Activated gamma-delta T cell treated with Interleukin-2 at 50 U/mL for 16 hours (primary cell): ENCODE results near the gene TMC3.
"Not testable (repeated sequence)": the region's sequence is repeated elsewhere in the genome, so short reads cannot be mapped to it uniquely, and the experiment has no call there.

ENCODE experiments used
- DNase-seq: peaks from one replicate; pipeline ENCODE4 v3.0.0-alpha.2; 2020

Gene TMC3

DNA sequence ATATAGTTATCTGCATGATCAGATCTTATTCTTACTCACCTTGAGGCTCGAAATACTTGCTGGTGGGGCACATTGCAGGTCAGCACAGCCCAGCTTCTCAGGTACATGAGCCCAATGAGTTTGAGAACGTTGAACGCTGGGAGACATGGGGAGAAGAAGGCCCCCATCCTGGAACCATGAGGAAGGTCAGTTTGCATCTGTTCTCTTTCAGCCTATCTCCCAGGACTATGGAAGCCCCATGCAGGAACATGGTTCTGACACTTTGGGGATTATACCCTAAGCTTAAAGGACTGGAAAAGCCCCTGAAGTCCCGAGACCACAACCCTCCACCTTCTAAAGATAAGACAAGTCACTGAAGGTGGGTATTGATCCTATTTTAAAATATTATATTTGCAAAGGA, 32.7 kb downstream of the TMC3 start:
- no peak for DNase-seq

- no peak for DNase-seq
Observed at GRCh38 chr15:81339851-81340250, 34.2 kb downstream of the TMC3 start.

GRCh38 chr15:81339321-81339720, 34.7 kb downstream of the TMC3 start:
- no peak for DNase-seq

DNA sequence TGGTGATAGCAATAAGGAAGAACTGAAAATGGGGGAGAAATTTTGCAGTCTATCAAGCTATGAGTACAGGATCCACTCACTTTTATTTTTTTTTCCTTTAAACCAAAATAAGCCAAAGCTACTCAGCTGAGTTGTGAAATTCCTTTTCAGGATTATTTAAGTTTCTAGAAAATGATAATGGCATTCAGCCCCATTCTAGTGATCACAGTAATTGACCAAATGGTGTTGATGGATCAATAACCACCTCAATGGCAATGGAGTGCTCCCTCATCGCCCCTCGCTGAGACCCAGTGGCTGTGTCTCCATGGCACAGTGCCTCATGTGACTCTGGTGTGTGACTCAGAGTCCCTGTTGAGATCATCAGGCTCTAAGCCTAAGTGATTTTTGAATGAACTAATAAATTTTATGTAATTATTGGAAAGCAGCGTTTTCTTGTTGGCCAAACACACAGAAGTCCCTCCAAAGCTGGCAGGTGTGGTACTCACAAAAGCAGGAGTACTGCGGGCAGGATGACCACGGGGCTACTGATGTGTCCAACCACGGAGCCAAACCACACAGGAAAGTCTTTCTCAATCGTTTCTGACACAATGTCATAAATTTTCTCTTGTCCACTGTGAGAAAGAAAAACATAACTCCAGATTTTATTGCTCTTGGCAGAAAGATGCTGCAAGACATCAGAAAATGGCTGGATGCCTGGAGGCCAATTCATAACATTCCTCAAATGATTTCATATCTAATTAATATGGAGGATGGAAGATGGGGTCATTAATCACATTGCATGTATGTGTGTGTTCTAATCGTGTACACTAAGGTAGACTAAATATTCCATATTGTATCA, 35.6 kb downstream of the TMC3 start:
- DNase-seq: no peak

DNA sequence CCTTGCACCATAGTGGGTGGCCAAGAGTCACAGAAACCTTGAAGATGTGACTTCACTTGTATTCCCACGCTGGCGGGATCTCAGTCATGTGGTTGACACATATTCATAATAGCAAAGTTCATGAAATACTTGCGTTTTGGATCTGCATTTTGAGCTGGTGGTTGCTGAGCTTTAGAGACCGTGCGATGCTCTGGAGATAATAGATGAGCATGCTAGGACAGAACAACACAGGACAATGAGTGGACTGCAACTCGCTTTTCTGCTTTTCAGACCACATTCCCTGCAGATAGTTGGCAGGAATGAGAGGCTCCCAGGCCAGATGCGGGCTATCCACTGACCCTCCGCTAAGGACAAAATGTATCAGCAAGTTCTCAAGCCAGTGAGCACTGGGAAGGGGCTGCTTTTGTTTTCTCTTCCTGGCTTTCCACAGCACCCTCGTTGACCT, 36.3 kb downstream of the TMC3 start:
- no peak for DNase-seq

GRCh38 chr15:81337241-81337640, 36.8 kb downstream of the TMC3 start:
- DNase-seq: no peak

DNA sequence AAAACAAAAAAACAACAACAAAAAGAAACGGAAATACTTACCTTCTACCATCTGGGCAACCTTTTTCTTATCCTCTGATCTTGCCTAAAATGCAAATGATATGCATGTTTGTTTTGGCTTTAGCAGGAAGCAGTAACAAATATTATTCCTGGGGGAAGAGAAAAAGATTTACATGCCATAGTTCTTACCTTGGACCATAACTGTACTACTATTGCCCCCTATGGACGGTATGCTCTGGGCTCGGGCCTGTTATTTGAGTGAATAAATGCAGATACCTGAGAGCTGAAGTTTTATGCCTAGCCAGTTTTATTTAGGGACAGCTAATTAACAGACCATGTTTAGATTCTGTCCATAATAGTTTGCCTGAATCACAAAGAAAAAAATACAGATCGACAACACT, 37.4 kb downstream of the TMC3 start:
- DNase-seq: peak; percentile 43

DNA sequence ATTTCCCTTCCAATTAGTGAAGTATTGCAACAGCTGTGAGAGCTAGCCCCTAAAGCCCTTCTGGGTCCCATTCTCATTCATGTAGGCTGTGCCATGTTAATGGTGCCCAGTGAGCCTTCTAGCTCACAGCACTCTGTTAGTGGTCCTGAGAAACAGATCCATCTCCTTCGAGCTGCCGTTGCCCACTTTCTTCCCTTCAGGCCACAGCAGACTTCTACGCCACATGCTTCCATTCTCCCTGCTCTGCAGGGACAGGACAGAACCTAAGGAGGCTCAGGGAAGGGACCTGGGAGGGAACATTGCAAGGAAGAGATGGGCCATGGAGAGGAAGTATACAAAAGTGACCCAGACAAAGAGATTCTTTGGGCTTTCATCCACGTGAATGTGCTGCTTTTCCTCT, 38.4 kb downstream of the TMC3 start:
- no peak for DNase-seq

DNA sequence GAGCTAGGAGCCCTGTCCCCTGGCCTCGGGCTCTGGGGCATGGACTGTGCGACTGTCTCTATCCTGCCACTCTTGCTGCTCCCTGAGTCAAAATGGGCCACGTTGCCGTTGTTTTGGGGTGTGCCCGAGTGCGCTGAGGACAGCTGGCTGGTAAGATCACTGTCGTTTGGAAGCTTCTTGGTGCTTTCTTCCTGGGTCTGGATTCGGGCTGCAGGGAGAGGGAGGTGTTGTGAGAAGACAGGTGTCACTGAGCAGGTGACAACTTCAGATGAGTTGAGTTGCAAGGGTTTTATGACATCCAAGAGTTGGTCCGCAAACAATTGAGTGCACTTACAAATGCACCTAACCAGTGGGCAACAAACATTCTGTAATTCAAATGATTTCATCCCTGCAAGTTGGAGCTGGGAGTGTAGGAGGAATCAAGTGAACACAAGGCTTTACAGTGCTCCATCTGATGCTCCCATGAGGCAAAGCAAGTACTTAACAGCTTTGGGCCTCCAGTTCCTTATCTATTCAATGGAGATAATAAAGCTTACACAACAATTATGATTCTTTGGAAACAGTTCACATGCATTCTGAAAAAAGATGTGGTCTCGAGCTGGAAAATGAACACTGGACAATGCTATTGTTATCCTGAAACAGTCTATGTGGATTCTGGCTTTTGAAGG, 39.1 kb downstream of the TMC3 start:
- DNase-seq: no peak

DNA sequence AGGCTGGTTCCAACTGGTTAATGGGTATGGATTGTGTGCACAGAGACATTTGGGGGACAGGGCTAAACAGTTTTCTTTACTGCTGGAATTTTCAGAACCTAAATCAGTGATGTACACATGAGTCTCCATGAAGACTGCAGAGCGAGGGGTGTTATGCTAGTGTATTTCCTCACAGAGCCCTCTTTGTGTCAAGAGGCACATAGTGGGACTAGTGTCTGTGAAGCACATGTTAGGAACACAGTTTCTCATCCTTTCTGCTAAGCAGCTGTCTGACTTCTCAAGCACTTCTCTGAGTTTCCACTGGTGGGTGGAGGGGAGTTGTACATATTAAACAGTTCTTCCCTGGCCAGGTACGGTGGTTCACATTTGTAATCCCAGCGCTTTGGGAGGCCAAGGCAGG, 40.6 kb downstream of the TMC3 start:
- no peak for DNase-seq

GRCh38 chr15:81332326-81332725, 41.7 kb downstream of the TMC3 start:
- no peak for DNase-seq

DNA sequence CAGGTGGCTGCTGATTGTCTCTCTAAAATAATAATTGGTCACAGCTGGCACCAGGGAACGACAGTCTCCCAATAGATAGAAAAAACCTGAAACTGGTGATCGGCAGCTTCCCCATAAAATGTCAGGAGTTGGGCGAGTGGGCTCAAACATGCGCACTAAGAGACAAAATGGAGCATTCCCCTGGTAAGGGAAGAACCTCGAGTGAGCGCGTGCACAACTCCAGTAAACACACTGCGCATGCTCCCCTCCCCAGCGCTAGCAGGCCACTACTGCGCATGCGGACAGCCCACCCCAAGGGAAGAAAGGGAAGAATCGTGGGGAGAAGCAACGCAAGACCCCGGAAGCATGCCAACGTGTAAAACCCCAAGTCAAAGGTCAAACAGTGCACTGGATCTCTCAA, 42.4 kb downstream of the TMC3 start:
- no peak for DNase-seq

- not testable (repeated sequence) for DNase-seq
Observed at GRCh38 chr15:81331141-81331540, 42.9 kb downstream of the TMC3 start.

DNA sequence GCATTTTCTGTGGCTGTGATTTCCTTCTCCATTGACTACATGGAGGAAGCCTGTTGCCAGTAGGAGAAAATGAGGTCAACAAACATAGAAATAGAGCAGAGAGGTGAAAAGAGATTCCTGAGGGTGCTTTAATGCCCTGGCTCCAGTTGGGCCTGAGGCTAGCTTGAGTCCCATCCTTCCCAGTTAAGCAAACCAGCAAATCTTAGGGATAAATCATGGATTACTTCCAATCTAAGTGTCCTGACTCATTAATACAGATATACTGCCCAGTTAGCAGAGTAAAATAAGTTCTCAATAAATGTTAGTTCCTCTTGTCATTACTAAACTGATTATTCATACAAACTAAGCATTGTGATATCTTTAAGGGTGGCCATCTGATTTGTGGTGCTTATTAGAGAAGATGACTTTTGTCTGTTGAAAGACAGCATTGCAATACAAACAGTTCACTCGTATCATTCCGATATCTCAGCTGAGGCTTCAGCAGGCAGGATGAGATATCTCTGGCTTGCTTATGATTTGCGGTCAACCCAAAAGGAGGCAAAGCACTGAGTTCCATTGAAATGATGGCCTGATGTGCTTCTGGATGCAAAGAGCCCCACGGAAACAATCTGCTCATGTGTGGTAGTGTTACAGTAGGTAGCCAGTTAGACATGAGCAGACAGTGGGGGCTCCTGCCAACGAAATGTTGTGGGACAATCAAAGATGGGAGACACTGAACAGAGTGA, 43.5 kb downstream of the TMC3 start:
- no peak for DNase-seq

- no peak for DNase-seq
Observed at GRCh38 chr15:81329446-81329845, 44.6 kb downstream of the TMC3 start.

- no peak for DNase-seq
Observed at GRCh38 chr15:81327516-81327915, 46.5 kb downstream of the TMC3 start.

- no peak for DNase-seq
Observed at GRCh38 chr15:81326466-81327212, 47.4 kb downstream of the TMC3 start.

DNA sequence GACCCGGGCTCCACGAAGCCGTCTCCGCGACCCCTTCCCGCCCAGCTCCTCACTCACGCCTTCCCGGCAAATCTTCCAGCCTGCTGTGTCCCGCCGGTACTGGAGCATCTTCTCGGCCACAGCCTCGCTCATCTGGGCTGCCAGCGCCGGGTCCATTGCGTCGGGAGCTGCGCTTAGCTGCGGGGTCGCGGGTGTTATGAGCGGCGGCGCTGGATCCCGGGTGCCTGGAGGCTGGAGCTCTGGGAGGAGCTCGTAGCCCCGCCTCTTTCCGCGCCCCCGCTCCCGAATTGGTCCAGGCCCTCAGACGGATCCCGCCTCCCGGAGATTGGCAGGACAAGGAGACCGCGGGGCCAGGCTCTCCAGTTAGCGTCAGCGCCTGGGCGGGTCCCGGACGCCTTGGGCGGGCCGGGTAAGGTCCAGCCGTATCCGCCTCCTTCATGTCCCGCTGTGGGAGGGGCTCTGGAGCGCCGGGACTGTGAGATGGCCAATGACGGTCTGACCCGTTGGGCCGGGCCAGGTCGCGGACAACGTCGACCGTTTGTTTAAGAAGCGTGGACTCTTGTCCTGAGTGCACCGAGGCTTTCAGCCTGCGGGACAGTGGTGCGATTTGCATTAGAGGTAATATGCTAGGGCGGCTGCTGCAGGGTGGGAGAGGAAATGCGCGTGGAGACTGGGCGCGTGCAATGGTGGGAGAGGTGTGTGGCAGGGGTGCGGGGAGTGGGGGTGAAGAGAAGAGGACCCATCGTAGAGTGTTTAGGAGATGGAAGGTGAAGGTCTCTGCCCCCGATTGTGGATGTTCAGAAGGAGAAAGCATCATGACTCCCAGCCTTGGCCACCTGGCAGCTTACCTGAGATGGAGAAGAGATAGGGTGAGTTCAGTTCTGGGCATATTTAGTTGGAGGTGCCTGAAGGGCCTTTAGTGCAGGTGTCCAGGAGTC, 49.8 kb downstream of the TMC3 start, which contains the start of gene STARD5:
Gene STARD5 (minus strand): TSS at position 198 of the 938 bp plus-strand sequence. CDS start 42 bp downstream, at position 156.
- DNase-seq: peak; percentile 95

GRCh38 chr15:81323559-81323943, 50.5 kb downstream of the TMC3 start:
- DNase-seq: no peak

GRCh38 chr15:81322676-81323253, 51.2 kb downstream of the TMC3 start:
- DNase-seq: no peak

GRCh38 chr15:81321667-81322066, 52.3 kb downstream of the TMC3 start:
- DNase-seq: no peak
